GM21717 (cell line): ENCODE measurements around the gene RPS6KA4.

Experiments
- ATAC-seq: cut with Tn5 transposase; IDR thresholded peaks from one replicate; pipeline ENCODE4 v1.9.1; 2021; ENCODE audit warnings: mild to moderate bottlenecking, moderate library complexity; ENCODE audit not compliant: unreplicated experiment

The RPS6KA4 gene

GRCh38 chr11:64362339-64362738 lies 3.4 kb downstream of the RPS6KA4 start:
- ATAC-seq: no peak

- no peak for ATAC-seq
These were observed 5.5 kb downstream of the RPS6KA4 start for GRCh38 chr11:64364435-64364834.

GRCh38 chr11:64364911-64365310 lies 5.9 kb downstream of the RPS6KA4 start:
- ATAC-seq: no peak

GRCh38 chr11:64366751-64367150 lies 7.8 kb downstream of the RPS6KA4 start:
- no peak for ATAC-seq

GRCh38 chr11:64367931-64368672 lies 9.1 kb downstream of the RPS6KA4 start:
- no peak for ATAC-seq

GRCh38 chr11:64368673-64369074 lies 9.7 kb downstream of the RPS6KA4 start:
- no peak for ATAC-seq

- ATAC-seq: no peak
These were observed 10.8 kb downstream of the RPS6KA4 start for GRCh38 chr11:64369440-64370421.

GRCh38 chr11:64371201-64371600 lies 12.2 kb downstream of the RPS6KA4 start:
- ATAC-seq: no peak

GRCh38 chr11:64372021-64372420 lies 13.1 kb downstream of the RPS6KA4 start:
- no peak for ATAC-seq

GRCh38 chr11:64372802-64373597 lies 14.0 kb downstream of the RPS6KA4 start:
- no peak for ATAC-seq

- ATAC-seq: no peak
These were observed 14.6 kb downstream of the RPS6KA4 start for GRCh38 chr11:64373598-64373974.

GRCh38 chr11:64376071-64376470 lies 17.1 kb downstream of the RPS6KA4 start:
- ATAC-seq: no peak

- no peak for ATAC-seq
These were observed 19.4 kb downstream of the RPS6KA4 start for GRCh38 chr11:64378335-64378880.

- no peak for ATAC-seq
These were observed 20.2 kb downstream of the RPS6KA4 start for GRCh38 chr11:64379160-64379559.

GRCh38 chr11:64379817-64380709 lies 21.1 kb downstream of the RPS6KA4 start:
- no peak for ATAC-seq

GRCh38 chr11:64381350-64381749 lies 22.4 kb downstream of the RPS6KA4 start:
- ATAC-seq: no peak

GRCh38 chr11:64382047-64382446 lies 23.1 kb downstream of the RPS6KA4 start:
- no peak for ATAC-seq

GRCh38 chr11:64382586-64382985 lies 23.6 kb downstream of the RPS6KA4 start:
- no peak for ATAC-seq

GRCh38 chr11:64383580-64383979 lies 24.6 kb downstream of the RPS6KA4 start:
- ATAC-seq: no peak
